ENCODE data around the gene DIP2A.

DIP2A gene

DNA sequence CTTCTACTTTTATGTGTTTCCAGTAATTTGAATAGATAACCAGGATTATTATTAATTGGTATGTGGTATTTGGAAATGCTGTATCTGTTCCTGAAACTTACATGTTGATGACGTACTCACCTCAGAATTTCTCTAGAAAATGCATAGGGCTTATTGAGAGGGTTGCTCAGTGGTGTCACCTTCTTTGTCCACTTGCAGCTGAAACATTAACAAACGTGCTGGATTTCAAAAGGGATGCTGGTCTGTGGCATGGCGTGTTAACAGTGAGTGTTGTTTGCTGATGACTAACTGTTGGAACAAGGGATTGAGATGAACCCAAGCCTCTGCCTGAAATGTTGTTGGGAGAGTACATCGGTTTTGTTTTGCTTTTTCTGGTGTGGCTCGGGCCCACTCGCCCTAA lies 78.3 kb downstream of the DIP2A start:
- H3K36me3 Mint-ChIP-seq (ENCODE audit: low read depth) = peaks cover 32% of the 10 kb centered on the region
- peaks cover 18% of the 10 kb centered on the region for H3K4me1 Mint-ChIP-seq (ENCODE audit: low read depth)
- no peaks in the 10 kb centered on the region for H3K9me3 Mint-ChIP-seq
- H3K27me3 Mint-ChIP-seq (ENCODE audit: low read depth) = no peaks in the 10 kb centered on the region
- H3K27ac Mint-ChIP-seq = no peak overlapping the region
- no peak overlapping the region for H3K4me3 Mint-ChIP-seq

DNA sequence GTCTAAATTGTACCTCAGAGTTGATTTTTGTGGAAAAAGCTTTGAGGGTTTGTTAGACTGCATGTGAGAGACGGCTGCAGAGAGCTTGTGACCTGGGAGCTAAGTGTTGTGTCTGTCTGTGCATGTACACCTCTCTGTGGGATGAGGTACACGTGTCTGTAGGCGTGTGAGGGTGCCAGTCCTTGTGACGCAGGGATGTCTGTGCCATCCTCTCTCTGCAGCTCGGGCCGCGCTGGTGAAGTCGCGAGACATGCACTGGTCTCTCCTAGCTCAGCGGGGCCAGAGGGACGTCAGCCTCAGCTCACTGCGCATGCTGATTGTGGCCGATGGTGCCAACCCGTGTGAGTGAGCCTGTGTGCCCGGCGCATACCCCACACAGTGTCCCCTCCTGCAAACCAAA lies 79.6 kb downstream of the DIP2A start:
- Mint-ChIP-seq H3K4me3 (no peak overlapping the region), H3K4me1 (ENCODE audit: low read depth) (peaks cover 16% of the 10 kb centered on the region), H3K27me3 (ENCODE audit: low read depth) (no peaks in the 10 kb centered on the region), H3K9me3 (no peaks in the 10 kb centered on the region), H3K27ac (no peak overlapping the region), H3K36me3 (ENCODE audit: low read depth) (peaks cover 37% of the 10 kb centered on the region)

DNA sequence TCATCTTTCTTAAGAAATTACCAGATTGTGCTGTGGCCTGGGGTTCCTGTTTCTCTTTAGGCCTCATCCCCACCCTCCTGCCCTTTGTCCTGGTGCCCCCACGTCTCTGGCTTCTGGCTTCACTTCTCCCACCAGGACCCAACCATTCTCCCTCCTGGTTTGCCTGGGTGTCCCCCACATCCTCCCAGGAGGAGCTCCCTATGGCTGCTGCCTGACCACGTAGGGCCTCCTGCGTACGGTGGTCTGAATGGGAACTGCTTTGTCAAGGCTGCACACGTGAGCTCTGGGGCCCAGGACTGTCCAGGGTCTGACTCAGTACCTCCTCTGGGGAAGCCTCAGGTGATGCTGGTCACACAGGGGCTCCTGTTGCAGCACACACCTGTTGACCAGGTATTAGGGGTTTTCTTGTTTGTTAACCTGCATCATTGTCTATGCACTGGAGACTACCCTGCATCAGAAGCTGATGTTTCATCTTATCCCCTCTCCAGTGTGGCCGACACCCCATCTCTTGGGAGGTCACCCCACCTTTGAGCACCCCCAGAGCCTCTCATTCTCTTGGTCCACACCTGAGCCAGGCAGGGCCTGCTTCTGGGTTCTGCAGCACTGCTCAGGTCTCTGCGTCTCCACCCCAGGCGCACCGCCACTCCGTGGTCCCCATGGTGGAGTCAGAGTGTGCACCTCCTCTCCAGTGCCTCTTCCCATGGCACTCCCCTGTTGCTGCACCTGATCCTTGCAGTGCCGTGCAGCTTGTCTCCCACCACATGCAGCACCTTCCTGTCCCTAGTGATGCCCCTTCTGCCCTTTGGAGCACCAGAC lies 80.4 kb downstream of the DIP2A start:
- no peaks in the 10 kb centered on the region for H3K27me3 Mint-ChIP-seq (ENCODE audit: low read depth)
- H3K9me3 Mint-ChIP-seq = no peaks in the 10 kb centered on the region
- peak overlapping the region; percentile 50 for H3K27ac Mint-ChIP-seq
- peaks cover 21% of the 10 kb centered on the region for H3K4me1 Mint-ChIP-seq (ENCODE audit: low read depth)
- H3K36me3 Mint-ChIP-seq (ENCODE audit: low read depth) = peaks cover 39% of the 10 kb centered on the region
- H3K4me3 Mint-ChIP-seq = no peak overlapping the region

DNA sequence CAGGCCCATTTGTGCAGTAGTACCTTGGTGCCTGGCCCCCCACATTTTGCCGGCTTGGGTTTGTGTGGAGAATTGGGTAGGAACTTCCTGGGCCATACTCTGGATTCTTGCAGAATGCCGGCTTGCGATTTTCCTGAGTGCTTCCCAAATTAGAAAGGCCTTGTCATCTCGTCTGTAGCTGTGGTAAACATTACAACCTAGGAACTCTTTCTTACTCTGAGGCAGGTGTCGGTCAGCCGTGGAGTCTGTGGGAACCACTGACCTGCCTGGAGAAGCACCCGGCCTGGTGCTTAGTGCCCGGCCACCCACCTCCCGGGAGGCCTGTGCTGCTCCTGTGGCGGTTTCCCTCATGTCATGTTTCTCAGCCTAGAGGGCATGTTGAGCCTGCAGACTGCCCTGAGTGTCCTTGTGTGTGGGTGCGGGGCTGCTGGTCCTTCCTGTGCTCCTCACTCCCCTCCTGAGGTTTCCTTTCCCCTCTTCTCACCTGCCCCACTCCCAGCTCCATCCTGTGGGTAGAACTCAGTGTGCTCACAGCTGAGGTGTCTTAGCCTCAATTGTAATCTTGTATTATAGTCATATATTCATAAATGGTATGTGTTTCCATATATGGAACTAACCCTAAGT lies 81.5 kb downstream of the DIP2A start:
- Mint-ChIP-seq H3K4me1 (ENCODE audit: low read depth) (peaks cover 29% of the 10 kb centered on the region), H3K4me3 (peak overlapping the region; percentile 41), H3K36me3 (ENCODE audit: low read depth) (peaks cover 36% of the 10 kb centered on the region), H3K27ac (peak overlapping the region; percentile 69), H3K9me3 (no peaks in the 10 kb centered on the region), H3K27me3 (ENCODE audit: low read depth) (no peaks in the 10 kb centered on the region)

DNA sequence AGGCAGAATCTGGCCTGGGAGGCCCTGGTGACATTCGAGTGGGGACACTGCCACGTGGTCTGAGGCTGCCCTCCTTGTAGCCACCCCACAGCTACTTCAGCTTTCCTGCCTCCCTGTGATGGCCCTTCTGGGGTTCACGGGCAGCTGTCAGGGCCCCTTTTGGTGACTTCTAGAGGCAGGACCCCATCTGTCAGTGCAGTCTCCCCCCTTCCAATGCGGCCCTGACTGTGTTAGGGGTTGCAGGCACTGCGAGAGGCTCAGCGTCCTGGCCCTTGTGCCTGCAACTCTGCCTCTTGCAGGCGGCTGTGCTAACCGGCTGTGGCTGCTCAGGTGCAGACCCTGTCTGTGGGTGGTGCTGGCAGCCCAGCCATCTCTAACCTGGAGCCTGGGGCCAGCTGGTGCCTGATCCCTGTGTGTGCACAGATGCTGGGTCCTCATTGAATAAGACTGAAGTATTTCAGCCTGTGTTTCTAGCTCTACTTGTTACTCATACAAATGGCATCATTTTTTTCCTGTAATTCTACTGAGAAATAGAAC lies 84.0 kb downstream of the DIP2A start:
- H3K27ac Mint-ChIP-seq = no peak overlapping the region
- no peak overlapping the region for H3K4me3 Mint-ChIP-seq
- H3K36me3 Mint-ChIP-seq (ENCODE audit: low read depth) = peaks cover 30% of the 10 kb centered on the region
- no peaks in the 10 kb centered on the region for H3K27me3 Mint-ChIP-seq (ENCODE audit: low read depth)
- H3K9me3 Mint-ChIP-seq = no peaks in the 10 kb centered on the region
- H3K4me1 Mint-ChIP-seq (ENCODE audit: low read depth) = peaks cover 27% of the 10 kb centered on the region

DNA sequence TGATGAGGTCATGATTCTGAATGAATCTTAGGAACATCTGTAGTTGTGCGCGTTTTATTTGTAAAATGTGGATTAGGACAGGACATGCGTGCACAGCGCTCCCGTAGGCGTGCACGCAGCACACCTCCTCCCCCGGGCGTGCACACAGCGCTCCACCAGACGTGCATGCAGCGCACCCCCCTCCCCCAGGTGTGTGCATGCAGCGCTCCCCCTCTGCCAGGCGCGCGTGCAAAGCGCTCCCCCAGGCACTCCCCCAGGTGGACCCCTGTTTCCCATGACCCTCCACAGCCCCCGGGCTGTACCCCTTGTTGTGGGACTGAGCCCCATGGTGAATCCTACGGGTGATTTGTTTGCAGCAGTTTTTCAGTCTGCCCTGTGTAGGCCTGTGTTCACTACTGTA lies 84.6 kb downstream of the DIP2A start:
- Mint-ChIP-seq H3K9me3 (no peaks in the 10 kb centered on the region), H3K4me3 (no peak overlapping the region), H3K27ac (no peak overlapping the region), H3K36me3 (ENCODE audit: low read depth) (peaks cover 36% of the 10 kb centered on the region), H3K4me1 (ENCODE audit: low read depth) (peaks cover 25% of the 10 kb centered on the region), H3K27me3 (ENCODE audit: low read depth) (no peaks in the 10 kb centered on the region)

DNA sequence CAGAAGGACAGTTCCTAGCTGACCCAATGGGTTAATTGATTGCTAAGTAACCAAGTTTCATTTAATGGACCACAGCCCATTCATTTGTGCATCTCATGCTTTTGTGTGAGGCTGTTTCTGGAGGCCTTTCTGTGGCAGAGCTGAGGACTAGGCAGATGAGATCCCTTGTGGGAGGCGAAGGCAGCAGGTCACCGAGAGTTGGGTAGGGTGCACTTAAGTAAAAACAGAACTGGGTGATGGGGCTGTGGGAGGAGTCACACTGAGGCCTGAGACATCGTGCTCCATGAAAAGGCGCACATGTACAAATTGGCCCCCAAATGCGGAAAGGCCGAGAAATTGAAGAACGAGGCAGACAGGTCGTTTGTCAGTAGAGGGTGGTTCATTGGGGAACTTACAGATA lies 85.3 kb downstream of the DIP2A start:
- no peaks in the 10 kb centered on the region for H3K27me3 Mint-ChIP-seq (ENCODE audit: low read depth)
- H3K4me1 Mint-ChIP-seq (ENCODE audit: low read depth) = peaks cover 29% of the 10 kb centered on the region
- H3K4me3 Mint-ChIP-seq = no peak overlapping the region
- H3K27ac Mint-ChIP-seq = peak overlapping the region; percentile 58
- H3K36me3 Mint-ChIP-seq (ENCODE audit: low read depth) = peaks cover 38% of the 10 kb centered on the region
- no peaks in the 10 kb centered on the region for H3K9me3 Mint-ChIP-seq

DNA sequence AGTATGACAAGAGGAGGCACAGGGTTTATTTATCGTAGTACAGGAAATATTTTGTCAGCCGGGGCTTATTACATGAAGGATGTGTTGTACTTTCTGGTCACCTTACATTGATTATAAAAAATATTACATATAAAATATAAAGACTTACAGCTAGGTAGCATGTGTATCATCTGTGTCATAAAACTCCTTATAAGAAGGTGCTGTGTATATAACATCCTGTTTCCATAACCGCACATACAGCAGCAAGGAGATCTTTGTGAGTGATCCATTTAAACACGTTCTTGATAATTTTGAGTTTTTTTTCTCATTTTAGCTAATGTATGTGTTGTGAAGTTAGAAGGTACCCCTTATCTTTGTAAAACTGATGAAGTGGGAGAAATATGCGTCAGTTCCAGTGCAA lies 86.1 kb downstream of the DIP2A start:
- peak overlapping the region; percentile 72 for H3K27ac Mint-ChIP-seq
- peaks cover 28% of the 10 kb centered on the region for H3K4me1 Mint-ChIP-seq (ENCODE audit: low read depth)
- no peaks in the 10 kb centered on the region for H3K9me3 Mint-ChIP-seq
- no peaks in the 10 kb centered on the region for H3K27me3 Mint-ChIP-seq (ENCODE audit: low read depth)
- H3K4me3 Mint-ChIP-seq = no peak overlapping the region
- H3K36me3 Mint-ChIP-seq (ENCODE audit: low read depth) = peaks cover 32% of the 10 kb centered on the region

DNA sequence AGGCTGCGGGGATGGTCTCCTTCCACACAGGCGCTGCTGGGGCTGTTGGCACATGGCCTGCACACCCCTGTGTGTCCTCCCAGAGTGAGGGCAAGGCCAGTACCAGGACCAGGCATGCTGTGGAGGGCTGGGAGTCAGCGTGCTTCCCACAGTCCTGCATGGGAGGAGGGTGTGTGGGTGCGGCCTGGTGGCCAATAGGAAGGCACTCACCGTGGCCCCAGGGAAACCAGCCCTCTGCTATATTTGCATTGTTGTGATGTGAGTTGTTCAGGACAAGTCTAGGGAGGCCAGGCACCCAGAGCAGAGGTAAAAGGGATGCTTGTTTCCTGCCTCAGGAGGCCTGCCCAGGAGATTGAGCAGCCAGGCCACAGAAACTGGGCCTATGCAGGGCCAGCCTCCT lies 86.7 kb downstream of the DIP2A start:
- H3K9me3 Mint-ChIP-seq = no peaks in the 10 kb centered on the region
- H3K27ac Mint-ChIP-seq = peak overlapping the region; percentile 72
- H3K4me3 Mint-ChIP-seq = no peak overlapping the region
- H3K36me3 Mint-ChIP-seq (ENCODE audit: low read depth) = peaks cover 31% of the 10 kb centered on the region
- no peaks in the 10 kb centered on the region for H3K27me3 Mint-ChIP-seq (ENCODE audit: low read depth)
- H3K4me1 Mint-ChIP-seq (ENCODE audit: low read depth) = peaks cover 27% of the 10 kb centered on the region

DNA sequence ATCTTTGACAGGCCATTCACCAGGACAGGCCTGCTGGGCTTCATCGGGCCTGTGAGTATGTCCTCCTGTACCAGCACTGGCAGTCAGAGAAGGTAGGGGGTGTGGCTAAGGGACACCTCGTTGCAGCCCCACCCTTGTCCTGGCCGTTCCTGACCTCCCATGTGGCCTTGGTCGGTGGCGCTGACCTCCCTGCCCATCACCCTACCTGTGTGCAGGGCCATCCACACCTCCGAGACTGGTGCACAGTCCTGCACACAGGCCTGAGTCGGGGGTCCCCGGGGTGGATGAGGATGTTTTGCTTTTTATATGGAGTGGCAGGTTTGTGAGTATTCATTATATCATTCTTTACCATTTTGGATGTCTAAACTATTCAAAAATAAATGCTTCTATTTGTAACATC lies 87.2 kb downstream of the DIP2A start:
- Mint-ChIP-seq H3K27ac (no peak overlapping the region), H3K36me3 (ENCODE audit: low read depth) (peaks cover 32% of the 10 kb centered on the region), H3K4me3 (no peak overlapping the region), H3K4me1 (ENCODE audit: low read depth) (peaks cover 30% of the 10 kb centered on the region), H3K9me3 (no peaks in the 10 kb centered on the region), H3K27me3 (ENCODE audit: low read depth) (no peaks in the 10 kb centered on the region)

DNA sequence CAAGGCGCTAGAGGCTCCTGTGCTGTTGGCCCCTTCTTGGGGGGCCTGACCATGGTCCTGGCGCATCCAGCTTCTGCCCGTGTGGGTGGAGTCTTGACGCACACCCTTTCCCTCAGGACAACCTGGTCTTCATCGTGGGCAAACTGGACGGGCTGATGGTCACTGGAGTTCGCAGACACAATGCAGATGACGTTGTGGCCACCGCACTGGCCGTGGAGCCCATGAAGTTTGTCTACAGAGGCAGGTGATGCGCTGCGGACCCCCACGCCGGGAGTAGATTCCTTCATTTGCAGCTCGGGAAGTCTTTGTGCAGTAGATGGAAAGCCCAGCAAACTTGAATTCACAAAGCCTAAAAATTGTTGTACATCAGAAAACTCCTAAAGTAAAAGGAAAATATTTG lies 88.1 kb downstream of the DIP2A start:
- no peak overlapping the region for H3K27ac Mint-ChIP-seq

DNA sequence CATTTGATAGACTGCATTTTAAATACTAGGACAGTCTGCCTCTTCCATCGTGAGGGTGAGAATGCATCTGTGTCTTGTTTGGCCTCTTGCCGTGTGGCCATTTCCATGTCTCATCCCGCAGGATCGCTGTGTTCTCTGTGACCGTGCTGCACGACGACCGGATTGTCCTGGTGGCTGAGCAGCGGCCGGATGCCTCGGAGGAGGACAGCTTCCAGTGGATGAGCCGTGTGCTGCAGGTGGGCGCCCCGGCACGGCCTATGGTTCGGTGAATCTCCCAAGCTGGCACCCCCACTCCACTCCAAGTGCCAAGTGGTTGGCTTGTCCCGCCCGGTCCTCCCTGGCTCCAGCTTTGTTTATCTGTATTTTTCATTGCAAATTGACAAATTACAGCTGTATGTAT lies 91.0 kb downstream of the DIP2A start:
- Mint-ChIP-seq H3K36me3 (ENCODE audit: low read depth) (peaks cover 30% of the 10 kb centered on the region), H3K27ac (no peak overlapping the region), H3K9me3 (no peaks in the 10 kb centered on the region), H3K4me1 (ENCODE audit: low read depth) (peaks cover 38% of the 10 kb centered on the region), H3K4me3 (no peak overlapping the region), H3K27me3 (ENCODE audit: low read depth) (no peaks in the 10 kb centered on the region)

More for the DNA sequence above, 88.1 kb downstream of the DIP2A start:
- Mint-ChIP-seq H3K27me3 (ENCODE audit: low read depth) (no peaks in the 10 kb centered on the region), H3K9me3 (no peaks in the 10 kb centered on the region), H3K36me3 (ENCODE audit: low read depth) (peaks cover 32% of the 10 kb centered on the region), H3K4me1 (ENCODE audit: low read depth) (peaks cover 36% of the 10 kb centered on the region), H3K4me3 (no peak overlapping the region)

DNA sequence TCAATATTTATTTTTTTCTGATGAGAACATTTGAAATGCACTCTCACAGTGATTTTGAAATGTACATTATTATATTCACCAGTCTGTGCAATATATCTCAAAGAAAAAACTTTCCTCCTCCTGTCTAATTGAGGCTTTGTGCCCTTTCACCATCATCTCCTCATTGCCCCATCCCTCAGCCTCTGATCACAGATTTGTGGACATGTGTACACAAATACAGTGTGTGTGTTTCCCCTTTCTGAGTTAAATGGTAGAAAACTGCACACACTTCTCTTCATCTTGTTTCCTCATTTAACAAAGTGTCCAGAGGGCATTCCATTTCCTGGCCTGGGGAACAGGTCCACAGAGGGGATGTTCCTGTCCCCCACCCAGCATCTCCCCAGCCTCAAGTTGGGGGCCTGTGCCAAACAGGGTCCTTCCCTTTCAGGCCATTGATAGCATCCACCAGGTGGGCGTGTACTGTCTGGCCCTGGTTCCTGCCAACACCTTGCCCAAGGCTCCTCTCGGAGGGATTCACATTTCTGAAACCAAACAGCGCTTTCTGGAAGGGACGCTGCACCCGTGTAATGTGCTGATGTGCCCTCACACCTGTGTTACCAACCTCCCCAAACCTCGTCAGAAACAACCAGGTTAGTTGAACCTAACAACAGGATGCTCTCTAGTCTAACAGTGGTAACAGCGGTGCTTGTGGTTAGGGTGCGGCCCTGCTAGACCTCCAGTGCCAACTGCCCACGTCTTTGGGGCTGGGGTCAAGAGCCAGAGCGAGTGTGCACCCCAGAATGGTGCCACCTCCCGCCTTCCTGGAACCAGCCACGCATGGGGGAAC lies 91.6 kb downstream of the DIP2A start:
- H3K36me3 Mint-ChIP-seq (ENCODE audit: low read depth) = peaks cover 26% of the 10 kb centered on the region
- no peaks in the 10 kb centered on the region for H3K27me3 Mint-ChIP-seq (ENCODE audit: low read depth)
- H3K9me3 Mint-ChIP-seq = no peaks in the 10 kb centered on the region
- H3K4me3 Mint-ChIP-seq = peak overlapping the region; percentile 28
- peak overlapping the region; percentile 83 for H3K27ac Mint-ChIP-seq
- peaks cover 35% of the 10 kb centered on the region for H3K4me1 Mint-ChIP-seq (ENCODE audit: low read depth)

DNA sequence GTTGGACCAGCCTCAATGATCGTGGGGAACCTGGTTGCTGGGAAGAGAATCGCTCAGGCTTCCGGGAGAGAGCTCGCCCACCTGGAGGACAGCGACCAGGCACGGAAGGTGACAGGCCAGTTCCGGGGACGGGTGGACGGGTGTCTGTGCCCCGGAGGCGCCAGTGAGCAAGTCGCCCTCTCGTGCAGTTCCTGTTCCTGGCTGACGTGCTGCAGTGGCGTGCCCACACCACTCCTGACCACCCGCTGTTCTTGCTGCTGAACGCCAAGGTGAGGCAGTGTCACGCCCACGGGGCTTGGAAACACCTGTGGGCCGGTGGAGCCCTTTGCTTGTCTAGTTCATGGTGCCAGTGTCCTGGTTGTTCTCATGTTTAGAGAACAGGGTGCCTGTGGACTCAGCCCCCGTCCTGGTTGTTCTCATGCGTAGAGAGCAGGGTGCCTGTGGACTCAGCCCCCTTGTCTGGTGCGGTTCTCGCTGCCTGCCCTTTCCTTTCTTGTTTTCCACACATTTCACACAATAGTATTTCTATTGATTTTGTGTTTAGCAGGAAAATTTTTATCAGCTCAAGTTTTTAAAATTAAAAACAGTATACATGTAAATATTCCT lies 93.0 kb downstream of the DIP2A start:
- Mint-ChIP-seq H3K27me3 (ENCODE audit: low read depth) (no peaks in the 10 kb centered on the region), H3K4me1 (ENCODE audit: low read depth) (peaks cover 35% of the 10 kb centered on the region), H3K36me3 (ENCODE audit: low read depth) (peaks cover 32% of the 10 kb centered on the region), H3K9me3 (no peaks in the 10 kb centered on the region), H3K4me3 (peak overlapping the region; percentile 45), H3K27ac (peak overlapping the region; percentile 64)
